Measurements from ENCODE around the gene KCTD13. TPM values are rescaled to one million over a fixed set of nuclear protein-coding genes. Genes with fewer than 3 reads are reported as not detected.
"Not testable (repeated sequence)": the region's sequence is repeated elsewhere in the genome, so short reads cannot be mapped to it uniquely, and the experiment has no call there.

The KCTD13 gene
- total RNA-seq, 3 donors from 2014 or later (not counting 1 experiment from before 2014, with no cell fraction given) = 36.1 to 54.0 (median 51.7) TPM

DNA sequence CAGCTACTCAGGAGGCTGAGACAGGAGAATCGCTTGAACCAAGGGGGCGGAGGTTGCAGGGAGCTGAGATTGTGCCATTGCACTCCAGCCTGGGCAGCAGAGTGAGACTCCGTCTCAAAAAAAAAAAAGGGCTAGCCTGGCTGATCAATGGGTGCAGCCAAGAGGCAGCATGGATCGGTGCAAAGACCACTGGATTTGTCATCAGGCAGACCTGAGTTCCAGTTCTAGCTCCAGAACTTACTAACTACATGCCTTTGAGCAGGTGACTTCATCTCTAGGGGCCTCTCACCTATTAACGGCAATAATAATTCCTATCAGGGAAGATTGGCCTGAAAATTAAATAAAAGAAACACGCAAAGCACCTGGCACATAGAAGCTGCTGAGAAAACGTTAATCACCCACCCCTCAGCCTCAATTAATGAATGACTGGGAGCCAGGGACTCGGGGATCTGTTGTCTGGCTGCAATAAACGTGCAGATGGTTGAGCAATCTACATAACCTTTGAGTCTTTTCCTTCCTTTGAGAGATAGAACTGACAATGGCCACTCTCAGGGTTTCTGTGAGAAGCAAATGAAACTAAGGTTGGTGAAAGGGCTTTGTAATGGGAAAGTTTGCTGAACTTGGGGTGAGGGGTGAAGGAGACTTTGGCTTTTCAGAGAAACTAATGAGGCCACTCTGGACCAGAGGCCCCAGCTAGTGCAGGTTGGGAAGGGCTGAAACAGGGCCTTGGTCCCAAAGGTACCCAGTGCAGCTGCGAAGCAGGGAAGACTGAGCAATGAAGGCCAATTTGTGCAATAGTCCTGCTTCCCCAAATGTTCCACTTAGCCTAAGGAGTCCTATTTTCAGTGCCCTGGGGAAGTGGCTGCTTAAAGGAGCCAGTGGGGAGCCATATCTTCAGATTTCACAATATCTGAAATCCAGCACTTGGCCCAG is 34.2 kb downstream of the KCTD13 start:
- H3K4me3 Mint-ChIP-seq = no peak overlapping the region
- ATAC-seq = no peak
- WGBS (ENCODE audit: insufficient coverage) = 80% methylated on average over 10 of the region's 10 CpGs
- H3K27ac ChIP-seq (ENCODE audit: low read length) = no peak overlapping the region
- intact Hi-C loops (cut with micrococcal nuclease) = no loop called here
- H3K9me3 ChIP-seq (ENCODE audit: control insufficient read depth, insufficient read depth, low read length) = no peaks in the 10 kb centered on the region
- H3K36me3 ChIP-seq (ENCODE audit: control insufficient read depth, insufficient read depth, low read length) = no peaks in the 10 kb centered on the region
- no peak for DNase-seq
- no peaks in the 10 kb centered on the region for H3K27me3 ChIP-seq (ENCODE audit: control insufficient read depth, insufficient read depth, low read length)
- no peaks in the 10 kb centered on the region for H3K36me3 Mint-ChIP-seq
- no peak for TF ChIP-seq CTCF (IDR thresholded peaks at IDR 0.05)
- H3K27me3 Mint-ChIP-seq (ENCODE audit: low read depth in 2 of 2) = peaks cover 0 to 5% of the 10 kb centered on the region in 2 donors
- H3K4me3 ChIP-seq (ENCODE audit: low read length) = no peak overlapping the region
- H3K9me3 Mint-ChIP-seq = no peaks in the 10 kb centered on the region
- no peaks in the 10 kb centered on the region for H3K4me1 ChIP-seq (ENCODE audit: control insufficient read depth, insufficient read depth, low read length)
- no peaks in the 10 kb centered on the region for H3K4me1 Mint-ChIP-seq
- H3K27ac Mint-ChIP-seq = no peak overlapping the region

- H3K4me1 ChIP-seq (ENCODE audit: control insufficient read depth, insufficient read depth, low read length); H3K4me3 ChIP-seq (ENCODE audit: low read length); H3K9me3 Mint-ChIP-seq; H3K36me3 Mint-ChIP-seq; H3K27me3 Mint-ChIP-seq (ENCODE audit: low read depth in 2 of 2); DNase-seq; H3K27me3 ChIP-seq (ENCODE audit: control insufficient read depth, insufficient read depth, low read length); H3K9me3 ChIP-seq (ENCODE audit: control insufficient read depth, insufficient read depth, low read length); H3K4me1 Mint-ChIP-seq; H3K27ac Mint-ChIP-seq; H3K36me3 ChIP-seq (ENCODE audit: control insufficient read depth, insufficient read depth, low read length); ATAC-seq; H3K4me3 Mint-ChIP-seq; H3K27ac ChIP-seq (ENCODE audit: low read length); intact Hi-C loops (cut with micrococcal nuclease): not testable (repeated sequence)
- 96% methylated on average over 3 of the region's 3 CpGs for WGBS (ENCODE audit: insufficient coverage)
These were observed 36.7 kb downstream of the KCTD13 start for GRCh38 chr16:29889372-29889771.

DNA sequence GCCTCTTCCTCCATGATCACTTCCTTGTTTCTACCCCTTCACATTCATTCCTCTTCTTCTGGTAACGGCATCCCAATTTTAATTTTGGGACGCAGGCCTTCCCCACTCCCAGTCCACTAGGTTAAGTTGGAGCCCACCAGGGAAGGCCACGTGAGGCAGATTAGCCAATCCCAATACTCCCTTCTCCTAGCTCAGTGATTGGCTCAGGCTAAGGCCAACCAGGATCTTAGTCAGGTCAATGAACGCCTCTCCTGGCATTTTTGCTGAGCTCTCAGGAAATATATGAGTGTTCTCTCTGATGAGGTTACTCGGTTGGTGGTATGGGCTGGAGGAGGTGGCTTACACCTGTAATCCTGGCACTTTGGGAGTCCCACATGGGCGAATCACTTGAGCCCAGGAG is 42.0 kb downstream of the KCTD13 start:
- no peak for TF ChIP-seq CTCF (IDR thresholded peaks at IDR 0.05)
- H3K4me1 Mint-ChIP-seq = no peaks in the 10 kb centered on the region
- H3K27me3 Mint-ChIP-seq (ENCODE audit: low read depth in 2 of 2) = peaks cover 0 to 5% of the 10 kb centered on the region in 2 donors
- ATAC-seq = no peak
- H3K4me1 ChIP-seq (ENCODE audit: control insufficient read depth, insufficient read depth, low read length) = no peaks in the 10 kb centered on the region
- intact Hi-C loops (cut with micrococcal nuclease) = no loop called here
- no peaks in the 10 kb centered on the region for H3K27me3 ChIP-seq (ENCODE audit: control insufficient read depth, insufficient read depth, low read length)
- H3K4me3 Mint-ChIP-seq = no peak overlapping the region
- no peak overlapping the region for H3K4me3 ChIP-seq (ENCODE audit: low read length)
- no peaks in the 10 kb centered on the region for H3K9me3 Mint-ChIP-seq
- H3K27ac ChIP-seq (ENCODE audit: low read length) = no peak overlapping the region
- no peak overlapping the region for H3K27ac Mint-ChIP-seq
- H3K9me3 ChIP-seq (ENCODE audit: control insufficient read depth, insufficient read depth, low read length) = no peaks in the 10 kb centered on the region
- H3K36me3 ChIP-seq (ENCODE audit: control insufficient read depth, insufficient read depth, low read length) = no peaks in the 10 kb centered on the region
- DNase-seq = no peak
- 81% methylated on average over 6 of the region's 6 CpGs for WGBS (ENCODE audit: insufficient coverage)
- H3K36me3 Mint-ChIP-seq = no peaks in the 10 kb centered on the region

- H3K4me3 ChIP-seq (ENCODE audit: low read length) = no peak overlapping the region
- no peaks in the 10 kb centered on the region for H3K36me3 Mint-ChIP-seq
- H3K27me3 Mint-ChIP-seq (ENCODE audit: low read depth in 2 of 2) = peaks cover 13 to 19% of the 10 kb centered on the region in 2 donors
- ATAC-seq = no peak
- H3K36me3 ChIP-seq (ENCODE audit: control insufficient read depth, insufficient read depth, low read length) = no peaks in the 10 kb centered on the region
- intact Hi-C loops (cut with micrococcal nuclease) = no loop called here
- peaks cover 17% of the 10 kb centered on the region for H3K4me1 ChIP-seq (ENCODE audit: control insufficient read depth, insufficient read depth, low read length)
- no peaks in the 10 kb centered on the region for H3K9me3 ChIP-seq (ENCODE audit: control insufficient read depth, insufficient read depth, low read length)
- H3K27me3 ChIP-seq (ENCODE audit: control insufficient read depth, insufficient read depth, low read length) = peaks cover 20% of the 10 kb centered on the region
- DNase-seq = no peak
- no peak overlapping the region for H3K27ac ChIP-seq (ENCODE audit: low read length)
- WGBS (ENCODE audit: insufficient coverage) = 86% methylated on average over 3 of the region's 3 CpGs
- H3K4me3 Mint-ChIP-seq = no peak overlapping the region
- TF ChIP-seq CTCF (IDR thresholded peaks at IDR 0.05) = no peak
- no peaks in the 10 kb centered on the region for H3K9me3 Mint-ChIP-seq
- H3K4me1 Mint-ChIP-seq = peaks cover 7 to 20% of the 10 kb centered on the region in 2 donors
- H3K27ac Mint-ChIP-seq = no peak overlapping the region
These were observed 45.0 kb downstream of the KCTD13 start for GRCh38 chr16:29881050-29881449.
